Endodermal cell (in vitro differentiated cells): ENCODE data around the gene AARS2. TPM values are rescaled to one million over a fixed set of nuclear protein-coding genes. Genes with fewer than 3 reads are reported as not detected.

ENCODE experiments used
- DNase-seq: peaks from one replicate; pipeline ENCODE4 v3.0.0-alpha.2; 2017
- H3K27ac ChIP-seq: 2 replicates; pipeline ENCODE4 v1.5.1; 2013; ENCODE audit warnings: mild to moderate bottlenecking, low read depth, low read length, moderate library complexity
- H3K27me3 ChIP-seq: 2 replicates; pipeline ENCODE4 v1.6.1; 2013; ENCODE audit warnings: mild to moderate bottlenecking, low read length, moderate library complexity; ENCODE audit not compliant: insufficient read depth, control insufficient read depth, poor library complexity, severe bottlenecking
- H3K36me3 ChIP-seq: 2 replicates; pipeline ENCODE4 v1.7.0; 2013; ENCODE audit warnings: mild to moderate bottlenecking, low read length, moderate library complexity; ENCODE audit not compliant: control insufficient read depth, insufficient read depth
- H3K4me1 ChIP-seq: one replicate; pipeline ENCODE4 v1.7.0; 2013; ENCODE audit warnings: low read length; ENCODE audit not compliant: control insufficient read depth, insufficient read depth
- H3K4me3 ChIP-seq: 2 replicates; pipeline ENCODE4 v1.5.1; 2013; ENCODE audit warnings: mild to moderate bottlenecking, low read length, moderate library complexity
- H3K9ac ChIP-seq: 2 replicates; pipeline ENCODE4 v1.6.1; 2013; ENCODE audit warnings: mild to moderate bottlenecking, low read length, moderate library complexity; ENCODE audit not compliant: poor library complexity, severe bottlenecking; ENCODE audit errors: extremely low read depth
- H3K9me3 ChIP-seq: 2 replicates; pipeline ENCODE4 v1.6.1; 2013; ENCODE audit warnings: mild to moderate bottlenecking, low read length, moderate library complexity; ENCODE audit not compliant: control insufficient read depth
- H3K27ac Mint-ChIP-seq: 2 replicates; pipeline ENCODE4 v1.8.0; 2020; ENCODE audit warnings: mixed read lengths
- H3K27me3 Mint-ChIP-seq: 2 replicates; pipeline ENCODE4 v1.8.0; 2021; ENCODE audit warnings: mild to moderate bottlenecking, mixed read lengths; ENCODE audit not compliant: insufficient read depth
- H3K36me3 Mint-ChIP-seq: 2 replicates; pipeline ENCODE4 v1.8.0; 2020; ENCODE audit warnings: low read depth, mixed read lengths
- H3K4me1 Mint-ChIP-seq: 2 replicates; pipeline ENCODE4 v1.8.0; 2020; ENCODE audit warnings: mixed read lengths
- H3K4me3 Mint-ChIP-seq: 2 replicates; pipeline ENCODE4 v1.8.0; 2020; ENCODE audit warnings: mild to moderate bottlenecking, moderate library complexity, mixed read lengths
- H3K9me3 Mint-ChIP-seq: 2 replicates; pipeline ENCODE4 v1.8.0; 2020; ENCODE audit warnings: mild to moderate bottlenecking, mixed read lengths
- CTCF ChIP-seq: fragments of 200-600 bp; sonication (generic); conservative IDR thresholded peaks from 2 replicates; pipeline ENCODE4 v1.5.0; 2021; ENCODE audit warnings: antibody characterized with exemption, mild to moderate bottlenecking
- WGBS, 2 experiments: methylation state at CpG; one replicate each; pipeline versions ENCODE4 v1.1.5 to v1.1.7; 2013; ENCODE audit warnings: missing lambda C conversion rate in 2 of 2, mixed read lengths in 1 of 2; ENCODE audit not compliant: insufficient coverage in 1 of 2, insufficient read length in 1 of 2; 5-methylcytosine and 5-hydroxymethylcytosine counted together
- total RNA-seq, 2 donors: library from RNA; stranded (reverse); fragmentation: NEBNext Ultra II Directional in 1 of 2; extraction: Animal tissue kit (Norgen Biotek cat#: 25700) in 1 of 2; gene quantifications; 2 replicates in 1 of 2; 3 replicates in 1 of 2; pipeline ENCODE4 v1.2.1, GENCODE V29; 2021

Gene AARS2
- total RNA-seq, 2 donors from 2014 or later, result 22.9 to 24.7 TPM

GRCh38 chr6:44263354-44264100, 49.6 kb downstream of the AARS2 start:
- DNase-seq, result no peak
- TF ChIP-seq CTCF, result no peak
- H3K9ac ChIP-seq, result no peak overlapping the region
- Mint-ChIP-seq H3K36me3 (peaks cover 2% of the 10 kb centered on the region), H3K27ac (no peak overlapping the region), H3K9me3 (no peaks in the 10 kb centered on the region), H3K4me1 (peaks cover 22% of the 10 kb centered on the region), H3K27me3 (peaks cover 34% of the 10 kb centered on the region), H3K4me3 (peak overlapping the region; percentile 64)
- H3K27me3 ChIP-seq, result peaks cover 5% of the 10 kb centered on the region
- H3K9me3 ChIP-seq, result no peaks in the 10 kb centered on the region
- peak overlapping the region; percentile 82 for H3K4me3 ChIP-seq
- WGBS, 2 experiments, result 65 to 95% methylated on average over 3 to 9 of the region's 9 CpGs
- no peak overlapping the region for H3K27ac ChIP-seq
- peaks cover 5% of the 10 kb centered on the region for H3K4me1 ChIP-seq
- peaks cover 3% of the 10 kb centered on the region for H3K36me3 ChIP-seq

GRCh38 chr6:44262467-44263353, 50.4 kb downstream of the AARS2 start:
- Mint-ChIP-seq H3K27ac (no peak overlapping the region), H3K4me3 (no peak overlapping the region), H3K4me1 (peaks cover 25% of the 10 kb centered on the region)

More at GRCh38 chr6:44262467-44263353, 50.4 kb downstream of the AARS2 start:
- Histone ChIP-seq H3K36me3 (peaks cover 3% of the 10 kb centered on the region), H3K9me3 (no peaks in the 10 kb centered on the region), H3K27me3 (no peaks in the 10 kb centered on the region), H3K27ac (no peak overlapping the region), H3K4me3 (no peak overlapping the region), H3K4me1 (peaks cover 5% of the 10 kb centered on the region), H3K9ac (no peak overlapping the region)
- no peak for DNase-seq
- H3K27me3 Mint-ChIP-seq, result peaks cover 26% of the 10 kb centered on the region
- no peaks in the 10 kb centered on the region for H3K9me3 Mint-ChIP-seq
- TF ChIP-seq CTCF, result no peak
- H3K36me3 Mint-ChIP-seq, result peaks cover 2% of the 10 kb centered on the region
- 86 to 89% methylated on average over 3 to 7 of the region's 7 CpGs for WGBS, 2 experiments
